KMS-11 (cell line): ENCODE results near the gene RAB3A.
"Not testable (repeated sequence)": the region's sequence is repeated elsewhere in the genome, so short reads cannot be mapped to it uniquely, and the experiment has no call there.

Experiments used
- H2AFZ ChIP-seq: fragments of 200-600 bp; sonication (generic); 2 replicates; pipeline ENCODE4 v1.6.1; 2016; ENCODE audit warnings: antibody characterized with exemption, mixed run types, low read depth
- H3K27ac ChIP-seq: fragments of 200-600 bp; sonication (generic); 2 replicates; pipeline ENCODE4 v1.6.1; 2016; ENCODE audit warnings: mild to moderate bottlenecking, mixed run types
- H3K27me3 ChIP-seq: fragments of 200-600 bp; sonication (generic); 2 replicates; pipeline ENCODE4 v1.6.1; 2017; ENCODE audit warnings: mild to moderate bottlenecking, low read depth, mixed run types, moderate library complexity; ENCODE audit not compliant: insufficient read depth
- H3K36me3 ChIP-seq: fragments of 200-600 bp; sonication (generic); 2 replicates; pipeline ENCODE4 v1.6.1; 2017; ENCODE audit warnings: mild to moderate bottlenecking, mixed run types; ENCODE audit not compliant: insufficient read depth
- H3K4me1 ChIP-seq: fragments of 200-600 bp; sonication (generic); 2 replicates; pipeline ENCODE4 v1.6.1; 2016; ENCODE audit warnings: mild to moderate bottlenecking, low read depth, mixed run types; ENCODE audit not compliant: poor library complexity, severe bottlenecking
- H3K4me2 ChIP-seq: fragments of 200-600 bp; sonication (generic); 2 replicates; pipeline ENCODE4 v1.7.0; 2016; ENCODE audit warnings: mild to moderate bottlenecking, mixed run types
- H3K4me3 ChIP-seq: fragments of 200-600 bp; sonication (generic); IDR thresholded peaks from 2 replicates; pipeline ENCODE4 v1.6.1; 2017; ENCODE audit warnings: low read depth, low read length, mixed read lengths; ENCODE audit not compliant: insufficient read depth
- H3K79me2 ChIP-seq: fragments of 200-600 bp; sonication (generic); 2 replicates; pipeline ENCODE4 v1.6.1; 2016; ENCODE audit warnings: low read depth, mixed run types; ENCODE audit not compliant: insufficient read depth
- H3K9ac ChIP-seq: fragments of 200-600 bp; sonication (generic); 2 replicates; pipeline ENCODE4 v1.6.1; 2016; ENCODE audit warnings: mild to moderate bottlenecking, mixed run types
- H4K20me1 ChIP-seq: fragments of 200-600 bp; sonication (generic); 2 replicates; pipeline ENCODE4 v1.6.1; 2016; ENCODE audit warnings: mild to moderate bottlenecking, mixed run types; ENCODE audit not compliant: insufficient read depth
- CTCF ChIP-seq: fragments of 200-600 bp; sonication (generic); conservative IDR thresholded peaks from 2 replicates; pipeline ENCODE4 v1.6.1; 2017; ENCODE audit warnings: low read depth, mild to moderate bottlenecking, antibody characterized with exemption, low read length, moderate library complexity, mixed read lengths

Gene RAB3A

GRCh38 chr19:18218159-18218558 lies 14.3 kb upstream of the RAB3A start:
- H3K27ac ChIP-seq, result no peak overlapping the region
- no peak for TF ChIP-seq CTCF
- peaks cover 82% of the 10 kb centered on the region for H3K27me3 ChIP-seq
- H3K4me1 ChIP-seq, result no peaks in the 10 kb centered on the region
- no peak overlapping the region for H3K4me2 ChIP-seq
- H3K36me3 ChIP-seq, result no peaks in the 10 kb centered on the region
- no peaks in the 10 kb centered on the region for H4K20me1 ChIP-seq
- no peak overlapping the region for H3K9ac ChIP-seq
- H3K4me3 ChIP-seq, result no peak overlapping the region
- no peak overlapping the region for H2AFZ ChIP-seq
- H3K79me2 ChIP-seq, result no peaks in the 10 kb centered on the region

- Histone ChIP-seq H3K27ac (no peak overlapping the region), H3K4me3 (no peak overlapping the region), H3K4me1 (no peaks in the 10 kb centered on the region), H2AFZ (no peak overlapping the region), H4K20me1 (no peaks in the 10 kb centered on the region), H3K9ac (no peak overlapping the region), H3K4me2 (no peak overlapping the region), H3K36me3 (no peaks in the 10 kb centered on the region), H3K27me3 (peaks cover 85% of the 10 kb centered on the region), H3K79me2 (no peaks in the 10 kb centered on the region)
- TF ChIP-seq CTCF, result no peak
These were observed 12.9 kb upstream of the RAB3A start for GRCh38 chr19:18216789-18217188.

GRCh38 chr19:18214779-18215433 lies 11.1 kb upstream of the RAB3A start:
- H3K9ac ChIP-seq, result no peak overlapping the region
- H3K4me2 ChIP-seq, result no peak overlapping the region
- H3K36me3 ChIP-seq, result no peaks in the 10 kb centered on the region
- H3K4me1 ChIP-seq, result no peaks in the 10 kb centered on the region
- H3K79me2 ChIP-seq, result no peaks in the 10 kb centered on the region
- no peak overlapping the region for H3K27ac ChIP-seq
- no peak for TF ChIP-seq CTCF
- peaks cover 93% of the 10 kb centered on the region for H3K27me3 ChIP-seq
- no peak overlapping the region for H2AFZ ChIP-seq
- H4K20me1 ChIP-seq, result no peaks in the 10 kb centered on the region
- no peak overlapping the region for H3K4me3 ChIP-seq

GRCh38 chr19:18211683-18212082 lies 7.8 kb upstream of the RAB3A start:
- Histone ChIP-seq H2AFZ (no peak overlapping the region), H3K4me3 (no peak overlapping the region), H4K20me1 (no peaks in the 10 kb centered on the region), H3K27me3 (peaks cover 89% of the 10 kb centered on the region), H3K9ac (no peak overlapping the region), H3K27ac (no peak overlapping the region), H3K4me1 (no peaks in the 10 kb centered on the region), H3K79me2 (no peaks in the 10 kb centered on the region), H3K4me2 (no peak overlapping the region), H3K36me3 (no peaks in the 10 kb centered on the region)
- no peak for TF ChIP-seq CTCF

- H2AFZ ChIP-seq, H3K9ac ChIP-seq, H4K20me1 ChIP-seq, H3K27ac ChIP-seq, H3K4me1 ChIP-seq, H3K4me2 ChIP-seq, H3K36me3 ChIP-seq, H3K4me3 ChIP-seq, H3K79me2 ChIP-seq: not testable (repeated sequence)
- peaks cover 76% of the 10 kb centered on the region for H3K27me3 ChIP-seq
These were observed 6.1 kb upstream of the RAB3A start for GRCh38 chr19:18209912-18210311.
